Measurements from ENCODE around the gene STH. TPM values are rescaled to one million over a fixed set of nuclear protein-coding genes. Genes with fewer than 3 reads are reported as not detected.
"Not testable (repeated sequence)": the region's sequence is repeated elsewhere in the genome, so short reads cannot be mapped to it uniquely, and the experiment has no call there.

The STH gene, protein sequence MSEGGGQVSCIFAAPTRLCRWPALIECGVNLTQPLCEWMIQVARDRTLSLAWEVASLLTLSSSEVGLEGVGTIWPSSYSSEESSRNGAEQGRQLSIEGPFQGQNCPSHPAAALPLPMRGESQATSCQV
- total RNA-seq, result not detected

DNA sequence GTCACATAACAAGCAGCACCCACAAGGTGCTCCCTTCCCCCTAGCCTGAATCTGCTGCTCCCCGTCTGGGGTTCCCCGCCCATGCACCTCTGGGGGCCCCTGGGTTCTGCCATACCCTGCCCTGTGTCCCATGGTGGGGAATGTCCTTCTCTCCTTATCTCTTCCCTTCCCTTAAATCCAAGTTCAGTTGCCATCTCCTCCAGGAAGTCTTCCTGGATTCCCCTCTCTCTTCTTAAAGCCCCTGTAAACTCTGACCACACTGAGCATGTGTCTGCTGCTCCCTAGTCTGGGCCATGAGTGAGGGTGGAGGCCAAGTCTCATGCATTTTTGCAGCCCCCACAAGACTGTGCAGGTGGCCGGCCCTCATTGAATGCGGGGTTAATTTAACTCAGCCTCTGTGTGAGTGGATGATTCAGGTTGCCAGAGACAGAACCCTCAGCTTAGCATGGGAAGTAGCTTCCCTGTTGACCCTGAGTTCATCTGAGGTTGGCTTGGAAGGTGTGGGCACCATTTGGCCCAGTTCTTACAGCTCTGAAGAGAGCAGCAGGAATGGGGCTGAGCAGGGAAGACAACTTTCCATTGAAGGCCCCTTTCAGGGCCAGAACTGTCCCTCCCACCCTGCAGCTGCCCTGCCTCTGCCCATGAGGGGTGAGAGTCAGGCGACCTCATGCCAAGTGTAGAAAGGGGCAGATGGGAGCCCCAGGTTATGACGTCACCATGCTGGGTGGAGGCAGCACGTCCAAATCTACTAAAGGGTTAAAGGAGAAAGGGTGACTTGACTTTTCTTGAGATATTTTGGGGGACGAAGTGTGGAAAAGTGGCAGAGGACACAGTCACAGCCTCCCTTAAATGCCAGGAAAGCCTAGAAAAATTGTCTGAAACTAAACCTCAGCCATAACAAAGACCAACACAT is at the start of gene STH:
STH (plus strand) TSS at position 264 of the 913 bp plus-strand sequence; CDS start at position 294, 30 bp downstream.
- DNase-seq (no peak), ATAC-seq (no peak)
- CTCF ChIA-PET, result interaction anchor here (1.5 kb wide), 1 partner anchor 214 kb away, joined by 5 read pairs; no protein-coding TSS in a partner anchor

GRCh38 chr17:45949755-45950320 is 49.2 kb upstream of the STH start:
- Mint-ChIP-seq H3K27ac (no peak overlapping the region), H3K27me3 (peaks cover 43% of the 10 kb centered on the region), H3K36me3 (no peaks in the 10 kb centered on the region), H3K4me1 (peaks cover 9% of the 10 kb centered on the region), H3K4me3 (no peak overlapping the region), H3K9me3 (ENCODE audit: low read depth) (no peaks in the 10 kb centered on the region)
- ATAC-seq, result no peak
- no peak for DNase-seq
- CTCF ChIA-PET, result interaction anchor here (0.6 to 2.3 kb wide), 13 partner anchors 10 to 269 kb away, joined by 3 to 10 read pairs (median 3); no protein-coding TSS in a partner anchor

More for the DNA sequence above, at the start of gene STH:
- H3K36me3 Mint-ChIP-seq, result no peaks in the 10 kb centered on the region
- H3K4me3 Mint-ChIP-seq, result no peak within 1 kb of the TSS
- no peak within 1 kb of the TSS for H3K27ac Mint-ChIP-seq
- no peaks in the 10 kb centered on the region for H3K9me3 Mint-ChIP-seq (ENCODE audit: low read depth)
- H3K27me3 Mint-ChIP-seq, result no peaks in the 10 kb centered on the region
- H3K4me1 Mint-ChIP-seq, result peaks cover 3% of the 10 kb centered on the region

DNA sequence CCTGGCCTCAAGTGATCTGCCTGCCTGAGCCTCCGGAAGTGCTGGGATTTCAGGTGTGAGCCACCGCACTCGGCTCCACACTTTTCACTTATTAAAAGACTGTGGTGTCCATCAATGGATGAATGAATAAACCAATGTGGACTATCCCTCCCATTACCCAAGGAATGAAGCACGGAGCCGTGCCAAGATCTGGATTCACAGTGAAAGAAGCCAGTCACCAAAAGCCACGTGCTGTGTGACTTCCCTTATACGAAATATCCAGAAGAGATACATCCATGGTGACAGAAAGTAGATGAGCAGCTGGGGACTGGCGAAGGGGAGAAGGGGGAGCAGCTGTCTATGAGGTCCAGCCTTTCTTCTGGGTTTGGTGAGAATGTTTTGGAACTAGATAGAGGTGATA is 48.2 kb upstream of the STH start:
- no peak overlapping the region for H3K27ac Mint-ChIP-seq
- H3K27me3 Mint-ChIP-seq, result peaks cover 37% of the 10 kb centered on the region
- no peaks in the 10 kb centered on the region for H3K9me3 Mint-ChIP-seq (ENCODE audit: low read depth)
- H3K4me3 Mint-ChIP-seq, result no peak overlapping the region
- peaks cover 9% of the 10 kb centered on the region for H3K4me1 Mint-ChIP-seq
- ATAC-seq (no peak), DNase-seq (no peak)
- no peaks in the 10 kb centered on the region for H3K36me3 Mint-ChIP-seq
- CTCF ChIA-PET, result no interaction called here

DNA sequence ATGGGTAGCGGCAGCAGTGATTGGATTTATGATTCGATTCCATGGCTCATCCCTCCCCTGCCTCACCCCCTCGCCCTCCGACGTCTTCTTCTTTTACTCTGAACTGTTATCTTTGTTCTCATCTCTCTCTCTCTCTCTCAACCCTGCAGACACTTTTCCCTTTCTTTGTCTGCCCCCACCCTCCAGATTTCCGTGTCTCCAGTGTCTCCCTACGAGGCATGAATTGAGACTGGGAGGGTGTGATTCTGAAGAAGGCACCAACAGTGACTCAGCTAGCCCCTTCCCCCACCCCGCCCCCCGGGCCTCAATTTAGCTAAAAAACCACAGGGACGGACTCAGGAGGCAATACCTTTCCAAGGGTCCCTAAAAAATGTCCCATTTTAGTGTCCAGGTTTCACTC is 47.6 kb upstream of the STH start:
- no peak overlapping the region for H3K4me3 Mint-ChIP-seq
- no peaks in the 10 kb centered on the region for H3K9me3 Mint-ChIP-seq (ENCODE audit: low read depth)
- ATAC-seq, result no peak
- H3K4me1 Mint-ChIP-seq, result peaks cover 9% of the 10 kb centered on the region
- no peaks in the 10 kb centered on the region for H3K36me3 Mint-ChIP-seq
- no peak for DNase-seq
- peaks cover 34% of the 10 kb centered on the region for H3K27me3 Mint-ChIP-seq
- H3K27ac Mint-ChIP-seq, result no peak overlapping the region
- CTCF ChIA-PET, result no interaction called here

DNA sequence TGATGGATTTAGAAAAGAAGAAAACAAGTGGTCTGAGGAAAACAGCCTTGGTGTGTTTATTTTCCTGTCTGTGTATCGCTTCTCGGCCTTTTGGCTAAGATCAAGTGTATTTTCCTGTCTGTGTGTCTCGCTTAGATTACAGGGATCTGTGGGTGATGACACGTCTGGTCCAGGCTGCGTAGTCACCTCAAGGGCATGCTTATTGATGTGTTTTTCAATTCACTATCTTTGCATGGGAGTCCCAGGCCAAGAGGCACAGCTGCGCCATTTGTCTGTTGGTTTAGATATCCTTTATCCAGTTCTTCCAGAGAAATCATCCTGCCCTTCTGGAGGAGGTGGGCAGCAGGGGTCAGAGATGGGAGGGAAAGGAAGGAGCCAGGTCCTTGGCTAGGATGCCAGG is 47.1 kb upstream of the STH start:
- peaks cover 9% of the 10 kb centered on the region for H3K4me1 Mint-ChIP-seq
- H3K27me3 Mint-ChIP-seq, result peaks cover 31% of the 10 kb centered on the region
- no peak overlapping the region for H3K4me3 Mint-ChIP-seq
- no peak overlapping the region for H3K27ac Mint-ChIP-seq
- H3K9me3 Mint-ChIP-seq (ENCODE audit: low read depth), result no peaks in the 10 kb centered on the region
- no peaks in the 10 kb centered on the region for H3K36me3 Mint-ChIP-seq
- CTCF ChIA-PET, result no interaction called here
- DNase-seq, result no peak
- ATAC-seq, result no peak

- Mint-ChIP-seq H3K36me3 (no peaks in the 10 kb centered on the region), H3K9me3 (ENCODE audit: low read depth) (no peaks in the 10 kb centered on the region), H3K4me1 (peaks cover 9% of the 10 kb centered on the region), H3K4me3 (no peak overlapping the region), H3K27me3 (peaks cover 33% of the 10 kb centered on the region), H3K27ac (no peak overlapping the region)
- CTCF ChIA-PET, result no interaction called here
- ATAC-seq (no peak), DNase-seq (no peak)
These were observed 46.2 kb upstream of the STH start for GRCh38 chr17:45952814-45953320.

GRCh38 chr17:45953561-45953960 is 45.5 kb upstream of the STH start:
- no peak for DNase-seq
- no peaks in the 10 kb centered on the region for H3K9me3 Mint-ChIP-seq (ENCODE audit: low read depth)

GRCh38 chr17:45954914-45955313 is 44.1 kb upstream of the STH start:
- DNase-seq, result no peak
- H3K27me3 Mint-ChIP-seq, result peaks cover 25% of the 10 kb centered on the region
- H3K4me1 Mint-ChIP-seq, result no peaks in the 10 kb centered on the region
- ATAC-seq, result no peak
- H3K27ac Mint-ChIP-seq, result no peak overlapping the region
- H3K4me3 Mint-ChIP-seq, result no peak overlapping the region
- CTCF ChIA-PET, result no interaction called here
- no peaks in the 10 kb centered on the region for H3K9me3 Mint-ChIP-seq (ENCODE audit: low read depth)
- no peaks in the 10 kb centered on the region for H3K36me3 Mint-ChIP-seq

More at GRCh38 chr17:45953561-45953960, 45.5 kb upstream of the STH start:
- Mint-ChIP-seq H3K4me3 (no peak overlapping the region), H3K27ac (no peak overlapping the region), H3K36me3 (no peaks in the 10 kb centered on the region), H3K27me3 (peaks cover 33% of the 10 kb centered on the region), H3K4me1 (peaks cover 7% of the 10 kb centered on the region)
- ATAC-seq, result no peak
- CTCF ChIA-PET, result no interaction called here

DNA sequence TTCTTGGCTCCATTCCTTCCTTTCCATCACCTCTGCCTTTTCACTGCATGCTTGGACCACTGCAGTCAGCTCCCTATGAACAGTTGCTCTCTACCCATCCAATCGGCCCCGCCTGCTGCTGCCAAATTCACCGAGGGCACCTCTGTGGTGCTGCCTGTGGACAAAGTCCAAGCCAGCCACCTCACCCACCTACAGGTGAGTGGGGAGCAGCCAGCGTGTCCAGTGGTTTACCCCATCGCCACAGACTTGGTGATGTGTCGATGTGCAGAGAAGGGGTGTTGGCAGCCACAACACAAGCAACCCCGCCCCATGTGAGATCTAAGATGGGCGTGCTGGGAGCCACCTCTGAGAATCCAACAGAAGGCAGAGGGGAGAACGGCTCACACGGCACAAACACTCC is 43.7 kb upstream of the STH start:
- H3K9me3 Mint-ChIP-seq (ENCODE audit: low read depth), result no peaks in the 10 kb centered on the region
- H3K27me3 Mint-ChIP-seq, result peaks cover 21% of the 10 kb centered on the region
- no peak overlapping the region for H3K27ac Mint-ChIP-seq
- DNase-seq (no peak), ATAC-seq (no peak)
- CTCF ChIA-PET, result no interaction called here
- H3K4me3 Mint-ChIP-seq, result no peak overlapping the region
- no peaks in the 10 kb centered on the region for H3K4me1 Mint-ChIP-seq
- H3K36me3 Mint-ChIP-seq, result no peaks in the 10 kb centered on the region

DNA sequence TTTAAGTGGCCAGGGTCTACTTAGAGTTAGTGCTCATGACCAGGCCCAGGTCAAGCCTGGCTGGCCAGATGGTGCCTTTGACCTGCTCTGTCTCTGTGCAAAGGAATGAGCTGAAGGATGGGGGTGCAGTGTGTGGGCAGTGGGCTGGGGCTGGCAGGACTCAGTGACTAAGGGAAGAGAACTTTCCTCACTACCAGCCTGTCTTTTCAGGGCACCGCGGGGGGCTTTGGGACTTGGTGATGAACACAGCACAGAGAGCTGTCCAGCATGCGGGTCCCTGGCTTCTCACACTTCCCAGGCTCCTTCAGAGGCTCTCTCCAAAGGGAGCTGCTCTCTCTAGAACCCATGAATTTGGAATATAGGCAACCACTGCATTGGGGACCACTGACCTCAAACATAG is 43.0 kb upstream of the STH start:
- H3K36me3 Mint-ChIP-seq, result no peaks in the 10 kb centered on the region
- no peak overlapping the region for H3K27ac Mint-ChIP-seq
- H3K4me1 Mint-ChIP-seq, result peaks cover 2% of the 10 kb centered on the region
- no peak for ATAC-seq
- CTCF ChIA-PET, result no interaction called here
- no peaks in the 10 kb centered on the region for H3K9me3 Mint-ChIP-seq (ENCODE audit: low read depth)
- DNase-seq, result no peak
- H3K4me3 Mint-ChIP-seq, result no peak overlapping the region
- peaks cover 20% of the 10 kb centered on the region for H3K27me3 Mint-ChIP-seq

- ATAC-seq; H3K9me3 Mint-ChIP-seq (ENCODE audit: low read depth); H3K4me1 Mint-ChIP-seq; H3K27ac Mint-ChIP-seq; CTCF ChIA-PET; DNase-seq; H3K4me3 Mint-ChIP-seq; H3K36me3 Mint-ChIP-seq: not testable (repeated sequence)
- H3K27me3 Mint-ChIP-seq, result peaks cover 15% of the 10 kb centered on the region
These were observed 42.3 kb upstream of the STH start for GRCh38 chr17:45956746-45957145.

DNA sequence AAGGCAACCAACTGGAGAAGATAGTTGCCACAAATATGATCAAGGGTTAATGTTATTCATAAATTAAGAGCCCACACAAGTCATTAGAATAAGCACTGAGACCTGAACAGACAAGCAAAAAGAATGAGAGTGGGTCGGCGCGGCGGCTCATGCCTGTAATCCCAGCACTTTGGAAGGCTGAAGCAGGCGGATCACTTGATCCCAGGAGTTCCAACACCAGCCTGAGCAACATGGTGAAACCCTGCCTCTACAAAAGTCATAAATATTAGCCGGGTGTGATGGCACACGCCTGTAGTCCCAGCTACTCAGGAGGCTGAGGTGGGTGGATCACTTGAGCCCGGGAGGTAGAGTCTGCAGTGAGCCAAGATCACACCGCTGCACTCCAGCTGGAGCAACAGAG is 40.7 kb upstream of the STH start:
- no peak overlapping the region for H3K27ac Mint-ChIP-seq
- peaks cover 10% of the 10 kb centered on the region for H3K27me3 Mint-ChIP-seq
- no peaks in the 10 kb centered on the region for H3K36me3 Mint-ChIP-seq
- CTCF ChIA-PET, result no interaction called here
- DNase-seq (no peak), ATAC-seq (no peak)
- H3K4me3 Mint-ChIP-seq, result no peak overlapping the region
- H3K4me1 Mint-ChIP-seq, result peaks cover 2% of the 10 kb centered on the region
- no peaks in the 10 kb centered on the region for H3K9me3 Mint-ChIP-seq (ENCODE audit: low read depth)

DNA sequence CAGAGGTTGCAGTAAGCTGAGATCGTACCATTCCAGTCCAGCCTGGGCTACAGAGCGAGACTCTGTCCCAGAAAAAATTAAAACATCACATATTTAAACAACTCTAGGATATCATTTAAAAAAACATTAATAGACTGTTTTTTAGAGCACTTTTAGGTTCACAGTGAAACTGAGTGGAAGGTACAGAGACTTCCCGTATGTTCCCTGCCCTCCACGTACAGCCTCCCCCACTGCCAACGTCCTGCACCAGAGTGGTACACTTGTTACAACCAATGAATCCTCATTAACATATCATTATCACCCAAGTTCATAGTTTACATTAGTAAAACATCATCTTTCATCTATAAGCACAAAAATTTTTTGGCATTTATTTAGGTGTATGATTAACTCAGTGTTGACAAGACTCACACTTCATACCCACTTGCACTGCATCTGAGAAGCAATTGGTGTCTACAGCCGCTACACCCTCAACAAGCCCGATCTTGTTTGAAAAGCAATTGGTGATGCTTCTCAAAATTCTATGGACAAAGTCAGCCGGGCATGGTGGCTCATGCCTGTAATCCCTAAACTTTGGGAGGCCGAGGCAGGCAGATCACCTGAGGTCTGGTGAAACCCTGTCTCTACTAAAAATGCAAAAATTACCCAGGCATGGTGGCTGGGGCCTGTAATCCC is 39.9 kb upstream of the STH start:
- Mint-ChIP-seq H3K9me3 (ENCODE audit: low read depth) (no peaks in the 10 kb centered on the region), H3K27me3 (peaks cover 10% of the 10 kb centered on the region), H3K27ac (no peak overlapping the region), H3K4me3 (no peak overlapping the region), H3K36me3 (no peaks in the 10 kb centered on the region), H3K4me1 (peaks cover 2% of the 10 kb centered on the region)
- ATAC-seq (no peak), DNase-seq (no peak)
- CTCF ChIA-PET, result no interaction called here
